ENCODE results near the gene SIPA1L2. TPM values are rescaled to one million over a fixed set of nuclear protein-coding genes. Genes with fewer than 3 reads are reported as not detected.
A peak's percentile ranks its signal among the peaks of the same experiment; 100 is the strongest.

Gene SIPA1L2
- total RNA-seq, 2 experiments from 2014 or later: 6.2 to 13.5 TPM

DNA sequence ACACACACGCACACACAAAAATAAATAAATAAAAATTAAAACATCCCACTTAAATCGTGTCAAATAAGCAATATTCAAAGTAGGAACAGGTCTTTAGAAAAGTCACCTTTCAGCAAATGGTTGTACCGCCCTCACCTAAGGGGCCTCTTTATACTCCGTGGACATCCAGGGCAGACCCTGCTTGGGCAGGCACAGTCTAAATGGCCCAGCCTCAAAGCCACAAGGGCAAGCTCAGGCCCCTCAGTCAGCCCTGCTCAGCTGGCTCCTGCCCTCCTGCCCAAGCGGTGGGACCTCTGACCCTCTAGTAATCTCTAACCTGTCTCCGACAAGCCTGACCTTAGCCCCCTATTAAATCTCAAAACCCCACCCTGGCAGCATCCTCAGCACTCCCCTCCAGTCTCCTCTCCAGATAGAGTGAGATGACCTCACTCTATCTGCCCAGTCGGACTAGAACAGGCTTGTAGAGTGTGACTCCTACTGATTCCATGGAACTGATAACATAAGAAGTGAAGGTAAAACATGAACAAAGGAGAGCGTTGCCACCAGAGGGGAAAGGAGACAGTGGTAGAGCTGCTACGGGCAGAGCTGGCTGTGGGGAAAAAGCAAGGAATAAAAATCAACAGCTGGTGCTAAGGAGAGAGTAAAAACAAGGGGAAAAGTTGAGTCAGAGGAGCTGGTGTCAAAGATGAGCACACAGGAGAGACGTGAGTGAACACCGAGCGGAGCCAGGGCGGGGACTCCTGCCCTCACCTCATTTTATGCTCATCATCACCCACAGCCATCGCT lies 36.0 kb downstream of the SIPA1L2 start:
- Histone ChIP-seq H3K4me3 (ENCODE audit: low read depth, low read length, poor library complexity, severe bottlenecking) (no peak overlapping the region), H4K20me1 (ENCODE audit: insufficient read depth, low read length) (no peaks in the 10 kb centered on the region), H3K9me3 (ENCODE audit: low read length) (no peaks in the 10 kb centered on the region), H3K9me2 (ENCODE audit: insufficient read depth, low read length) (no peaks in the 10 kb centered on the region), H3K79me2 (ENCODE audit: insufficient read depth, low read depth, low read length) (peaks cover 17% of the 10 kb centered on the region; the same call in 1 of the 2 replicates), H3K27ac (ENCODE audit: low read depth, low read length, poor library complexity, severe bottlenecking) (no peak overlapping the region), H3K4me2 (ENCODE audit: low read length) (peak overlapping the region; percentile 64), H2AFZ (ENCODE audit: low read length) (no peak overlapping the region; the same call in 1 of the 2 replicates), H3K4me1 (ENCODE audit: insufficient read depth, low read length, poor library complexity, severe bottlenecking) (peaks cover 99% of the 10 kb centered on the region), H3K36me3 (ENCODE audit: insufficient read depth, low read length) (no peaks in the 10 kb centered on the region)
- intact Hi-C loops (cut with micrococcal nuclease; ENCODE audit: unreplicated experiment): no loop called here
- no peak for DNase-seq (ENCODE audit: low spot score)
- no TSS peak for BruUV-seq (replicated peaks)
- CTCF ChIA-PET (ENCODE audit: unreplicated experiment): interaction anchor here (1.2 to 2.0 kb wide), 3 partner anchors 11 to 34 kb away, joined by 3 to 6 read pairs (median 3); no protein-coding TSS in a partner anchor
- POLR2A ChIA-PET: interaction anchor here (0.7 to 8.1 kb wide), 9 partner anchors 11 to 79 kb away, joined by 3 to 115 read pairs (median 5); no protein-coding TSS in a partner anchor
- no peak for TF ChIP-seq EZH2phosphoT487 (IDR thresholded peaks at IDR 0.05; ENCODE audit: borderline replicate concordance, low read depth, low read length)
- TF ChIP-seq, protein P1, sequence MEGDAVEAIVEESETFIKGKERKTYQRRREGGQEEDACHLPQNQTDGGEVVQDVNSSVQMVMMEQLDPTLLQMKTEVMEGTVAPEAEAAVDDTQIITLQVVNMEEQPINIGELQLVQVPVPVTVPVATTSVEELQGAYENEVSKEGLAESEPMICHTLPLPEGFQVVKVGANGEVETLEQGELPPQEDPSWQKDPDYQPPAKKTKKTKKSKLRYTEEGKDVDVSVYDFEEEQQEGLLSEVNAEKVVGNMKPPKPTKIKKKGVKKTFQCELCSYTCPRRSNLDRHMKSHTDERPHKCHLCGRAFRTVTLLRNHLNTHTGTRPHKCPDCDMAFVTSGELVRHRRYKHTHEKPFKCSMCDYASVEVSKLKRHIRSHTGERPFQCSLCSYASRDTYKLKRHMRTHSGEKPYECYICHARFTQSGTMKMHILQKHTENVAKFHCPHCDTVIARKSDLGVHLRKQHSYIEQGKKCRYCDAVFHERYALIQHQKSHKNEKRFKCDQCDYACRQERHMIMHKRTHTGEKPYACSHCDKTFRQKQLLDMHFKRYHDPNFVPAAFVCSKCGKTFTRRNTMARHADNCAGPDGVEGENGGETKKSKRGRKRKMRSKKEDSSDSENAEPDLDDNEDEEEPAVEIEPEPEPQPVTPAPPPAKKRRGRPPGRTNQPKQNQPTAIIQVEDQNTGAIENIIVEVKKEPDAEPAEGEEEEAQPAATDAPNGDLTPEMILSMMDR (conservative IDR thresholded peaks at IDR 0.05; ENCODE audit: low read length): no peak

DNA sequence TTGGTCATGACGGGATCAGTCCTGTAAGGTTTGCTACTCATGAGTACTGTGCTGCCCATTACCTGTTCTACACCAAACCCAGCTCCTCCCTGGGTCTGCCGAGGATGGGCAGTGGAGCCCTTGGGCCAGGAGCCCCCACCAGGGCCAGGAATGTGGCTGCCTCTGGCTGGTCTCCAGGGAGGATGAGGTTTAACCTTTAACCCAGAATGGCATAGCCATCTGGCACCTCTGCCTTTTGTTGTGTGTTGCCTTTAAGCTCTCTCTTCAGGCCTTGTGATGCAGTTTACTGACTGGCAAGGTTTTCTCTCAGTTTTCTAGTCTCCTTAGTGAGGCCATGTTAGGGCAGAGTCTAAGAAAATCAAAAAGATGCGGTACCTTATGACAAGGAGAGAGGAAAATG lies 38.6 kb downstream of the SIPA1L2 start:
- no TSS peak for BruUV-seq (replicated peaks)
- Histone ChIP-seq H3K79me2 (ENCODE audit: insufficient read depth, low read depth, low read length) (peaks cover 11% of the 10 kb centered on the region; the same call in 1 of the 2 replicates), H4K20me1 (ENCODE audit: insufficient read depth, low read length) (no peaks in the 10 kb centered on the region), H3K4me3 (ENCODE audit: low read depth, low read length, poor library complexity, severe bottlenecking) (peak overlapping the region; percentile 24), H3K27ac (ENCODE audit: low read depth, low read length, poor library complexity, severe bottlenecking) (peak overlapping the region; percentile 79), H3K4me2 (ENCODE audit: low read length) (peak overlapping the region; percentile 64), H3K9me3 (ENCODE audit: low read length) (no peaks in the 10 kb centered on the region), H2AFZ (ENCODE audit: low read length) (peak overlapping the region; percentile 74; the same call in 1 of the 2 replicates), H3K36me3 (ENCODE audit: insufficient read depth, low read length) (no peaks in the 10 kb centered on the region; the same call in 1 of the 2 replicates), H3K9me2 (ENCODE audit: insufficient read depth, low read length) (no peaks in the 10 kb centered on the region), H3K4me1 (ENCODE audit: insufficient read depth, low read length, poor library complexity, severe bottlenecking) (peaks cover 75% of the 10 kb centered on the region)
- peak; percentile 38 for DNase-seq (ENCODE audit: low spot score)
- intact Hi-C loops (cut with micrococcal nuclease; ENCODE audit: unreplicated experiment): no loop called here
- TF ChIP-seq EZH2phosphoT487 (IDR thresholded peaks at IDR 0.05; ENCODE audit: borderline replicate concordance, low read depth, low read length): no peak
- TF ChIP-seq, protein P1 (conservative IDR thresholded peaks at IDR 0.05; ENCODE audit: low read length): no peak
- CTCF ChIA-PET (ENCODE audit: unreplicated experiment): no interaction called here
- POLR2A ChIA-PET: interaction anchor here (1.1 to 2.2 kb wide), 4 partner anchors 8 to 97 kb away, joined by 3 to 9 read pairs (median 4); no protein-coding TSS in a partner anchor

DNA sequence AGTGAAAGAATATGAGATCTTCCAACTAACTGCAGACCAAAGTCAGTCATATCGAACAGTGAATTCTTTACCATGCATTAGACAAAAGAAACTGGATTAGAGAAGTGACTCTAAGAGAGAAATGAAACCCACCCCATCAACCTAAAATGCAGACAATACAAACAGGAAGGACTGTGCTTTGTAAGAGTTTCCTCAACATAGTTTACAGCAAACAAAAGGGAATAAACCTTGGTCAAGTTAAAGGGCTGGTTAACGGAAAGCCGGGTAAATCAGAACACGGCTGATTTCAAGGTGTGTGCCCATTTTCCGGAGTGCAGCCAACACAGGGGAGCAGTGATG lies 39.2 kb downstream of the SIPA1L2 start:
- Histone ChIP-seq H3K9me2 (ENCODE audit: insufficient read depth, low read length) (no peaks in the 10 kb centered on the region), H2AFZ (ENCODE audit: low read length) (peak overlapping the region; percentile 74), H3K4me3 (ENCODE audit: low read depth, low read length, poor library complexity, severe bottlenecking) (peak overlapping the region; percentile 24), H3K36me3 (ENCODE audit: insufficient read depth, low read length) (no peaks in the 10 kb centered on the region; the same call in 1 of the 2 replicates), H3K4me2 (ENCODE audit: low read length) (peak overlapping the region; percentile 64), H3K27ac (ENCODE audit: low read depth, low read length, poor library complexity, severe bottlenecking) (peak overlapping the region; percentile 79), H3K4me1 (ENCODE audit: insufficient read depth, low read length, poor library complexity, severe bottlenecking) (peaks cover 73% of the 10 kb centered on the region), H4K20me1 (ENCODE audit: insufficient read depth, low read length) (no peaks in the 10 kb centered on the region), H3K79me2 (ENCODE audit: insufficient read depth, low read depth, low read length) (peaks cover 8% of the 10 kb centered on the region; the same call in 1 of the 2 replicates), H3K9me3 (ENCODE audit: low read length) (no peaks in the 10 kb centered on the region)
- DNase-seq (ENCODE audit: low spot score): peak; percentile 59
- no TSS peak for BruUV-seq (replicated peaks)
- TF ChIP-seq EZH2phosphoT487 (IDR thresholded peaks at IDR 0.05; ENCODE audit: borderline replicate concordance, low read depth, low read length): no peak
- TF ChIP-seq, protein P1 (conservative IDR thresholded peaks at IDR 0.05; ENCODE audit: low read length): no peak
- ChIA-PET POLR2A (interaction anchor here (1.1 to 2.2 kb wide), 7 partner anchors 9 to 96 kb away, joined by 3 to 9 read pairs (median 3); no protein-coding TSS in a partner anchor), CTCF (ENCODE audit: unreplicated experiment) (no interaction called here)
- intact Hi-C loops (cut with micrococcal nuclease; ENCODE audit: unreplicated experiment): no loop called here

Data from OCI-LY7 (cell line).